GDM1 (cell line): ENCODE data around the gene PPP2R5B.

Source experiments
- DNase-seq: peaks from one replicate; lab custom pipeline; 2025; lab: John Stamatoyannopoulos, UW

Gene PPP2R5B

GRCh38 chr11:64888729-64889511 lies 35.6 kb upstream of the PPP2R5B start:
- no peak for DNase-seq

- no peak for DNase-seq
These were observed 34.0 kb upstream of the PPP2R5B start for GRCh38 chr11:64890522-64890939.

GRCh38 chr11:64891215-64891848 lies 33.2 kb upstream of the PPP2R5B start:
- DNase-seq: no peak

- DNase-seq: no peak
These were observed 32.6 kb upstream of the PPP2R5B start for GRCh38 chr11:64891880-64892279.

GRCh38 chr11:64892411-64892831 lies 32.1 kb upstream of the PPP2R5B start:
- no peak for DNase-seq

- no peak for DNase-seq
These were observed 31.7 kb upstream of the PPP2R5B start for GRCh38 chr11:64892838-64893193.

- no peak for DNase-seq
These were observed 31.1 kb upstream of the PPP2R5B start for GRCh38 chr11:64893194-64894069.

GRCh38 chr11:64894070-64894811 lies 30.2 kb upstream of the PPP2R5B start:
- peak; percentile 62 for DNase-seq

- no peak for DNase-seq
These were observed 29.6 kb upstream of the PPP2R5B start for GRCh38 chr11:64894812-64895452.

GRCh38 chr11:64896448-64897022 lies 28.0 kb upstream of the PPP2R5B start:
- no peak for DNase-seq

- no peak for DNase-seq
These were observed 27.0 kb upstream of the PPP2R5B start for GRCh38 chr11:64897381-64898075.

- DNase-seq: no peak
These were observed 26.4 kb upstream of the PPP2R5B start for GRCh38 chr11:64898076-64898445.

- DNase-seq: no peak
These were observed 25.9 kb upstream of the PPP2R5B start for GRCh38 chr11:64898541-64898940.

GRCh38 chr11:64900263-64900678 lies 24.2 kb upstream of the PPP2R5B start:
- no peak for DNase-seq

GRCh38 chr11:64900774-64901173 lies 23.7 kb upstream of the PPP2R5B start:
- no peak for DNase-seq

- DNase-seq: no peak
These were observed 22.2 kb upstream of the PPP2R5B start for GRCh38 chr11:64902102-64902900.

GRCh38 chr11:64903291-64903833 lies 21.1 kb upstream of the PPP2R5B start:
- no peak for DNase-seq

- no peak for DNase-seq
These were observed 18.8 kb upstream of the PPP2R5B start for GRCh38 chr11:64905516-64906313.

- no peak for DNase-seq
These were observed 18.2 kb upstream of the PPP2R5B start for GRCh38 chr11:64906314-64906635.
